HFFc6 (cell line): ENCODE measurements around the gene NHEJ1. TPM values are rescaled to one million over a fixed set of nuclear protein-coding genes. Genes with fewer than 3 reads are reported as not detected.

Experiments
- DNase-seq: peaks from one replicate; pipeline ENCODE4 v3.0.0-alpha.2; 2018
- H3K27ac Mint-ChIP-seq: 2 replicates; pipeline ENCODE4 v1.8.0; 2020; ENCODE audit warnings: mild to moderate bottlenecking, mixed read lengths
- H3K27me3 Mint-ChIP-seq: 2 replicates; pipeline ENCODE4 v1.8.0; 2021; ENCODE audit warnings: mild to moderate bottlenecking, moderate library complexity, mixed read lengths; ENCODE audit not compliant: insufficient read depth
- H3K36me3 Mint-ChIP-seq: 2 replicates; pipeline ENCODE4 v1.8.0; 2021; ENCODE audit warnings: low read depth, mixed read lengths
- H3K4me1 Mint-ChIP-seq: 2 replicates; pipeline ENCODE4 v1.8.0; 2020; ENCODE audit warnings: low read depth, mixed read lengths
- H3K4me3 Mint-ChIP-seq: 2 replicates; pipeline ENCODE4 v1.8.0; 2020; ENCODE audit warnings: mild to moderate bottlenecking, moderate library complexity, mixed read lengths
- H3K9me3 Mint-ChIP-seq: 2 replicates; pipeline ENCODE4 v1.8.0; 2020; ENCODE audit warnings: mild to moderate bottlenecking, mixed read lengths
- total RNA-seq, 6 experiments: library from RNA; stranded (reverse); fragmentation: NEBNext Ultra II Directional; extraction: Animal tissue kit (Norgen Biotek cat#: 25700); gene quantifications; 2 replicates in 1 of 6; 3 replicates in 5 of 6; pipeline ENCODE4 v1.2.3, GENCODE V29; 2021
- TF ChIP-seq, protein P1 (sequence below): fragments of 200-600 bp; sonication (generic); IDR thresholded peaks from 2 replicates; pipeline ENCODE4 v1.5.0; 2021; ENCODE audit warnings: antibody characterized with exemption, mild to moderate bottlenecking

NHEJ1 gene
- total RNA-seq, 6 experiments from 2014 or later, result 12.0 to 16.6 (median 14.1) TPM

DNA sequence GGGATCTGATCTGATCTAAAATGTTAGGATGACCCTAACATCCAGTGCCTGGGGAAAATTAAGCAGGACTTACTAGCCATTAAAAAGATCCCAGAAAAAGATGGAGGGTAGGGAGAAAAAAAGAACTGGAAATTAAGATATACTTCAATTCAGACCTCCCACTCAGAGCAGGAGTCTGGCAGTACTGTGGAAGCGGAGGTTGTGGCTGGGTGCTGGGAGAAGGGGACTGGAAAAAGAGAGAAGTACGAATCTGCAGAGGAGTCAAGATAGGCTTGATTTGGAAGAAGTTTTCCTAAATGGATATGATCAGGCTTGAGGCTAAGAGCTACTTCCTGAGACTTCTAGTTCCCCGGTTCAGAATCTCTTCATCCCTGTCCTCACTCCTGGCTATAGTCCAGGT, 66.4 kb downstream of the NHEJ1 start:
- peaks cover 6% of the 10 kb centered on the region; the same call in 1 of the 2 replicates for H3K4me1 Mint-ChIP-seq
- DNase-seq, result no peak
- H3K27me3 Mint-ChIP-seq, result no peaks in the 10 kb centered on the region
- H3K27ac Mint-ChIP-seq, result no peak overlapping the region
- TF ChIP-seq, protein P1, sequence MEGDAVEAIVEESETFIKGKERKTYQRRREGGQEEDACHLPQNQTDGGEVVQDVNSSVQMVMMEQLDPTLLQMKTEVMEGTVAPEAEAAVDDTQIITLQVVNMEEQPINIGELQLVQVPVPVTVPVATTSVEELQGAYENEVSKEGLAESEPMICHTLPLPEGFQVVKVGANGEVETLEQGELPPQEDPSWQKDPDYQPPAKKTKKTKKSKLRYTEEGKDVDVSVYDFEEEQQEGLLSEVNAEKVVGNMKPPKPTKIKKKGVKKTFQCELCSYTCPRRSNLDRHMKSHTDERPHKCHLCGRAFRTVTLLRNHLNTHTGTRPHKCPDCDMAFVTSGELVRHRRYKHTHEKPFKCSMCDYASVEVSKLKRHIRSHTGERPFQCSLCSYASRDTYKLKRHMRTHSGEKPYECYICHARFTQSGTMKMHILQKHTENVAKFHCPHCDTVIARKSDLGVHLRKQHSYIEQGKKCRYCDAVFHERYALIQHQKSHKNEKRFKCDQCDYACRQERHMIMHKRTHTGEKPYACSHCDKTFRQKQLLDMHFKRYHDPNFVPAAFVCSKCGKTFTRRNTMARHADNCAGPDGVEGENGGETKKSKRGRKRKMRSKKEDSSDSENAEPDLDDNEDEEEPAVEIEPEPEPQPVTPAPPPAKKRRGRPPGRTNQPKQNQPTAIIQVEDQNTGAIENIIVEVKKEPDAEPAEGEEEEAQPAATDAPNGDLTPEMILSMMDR, result no peak
- no peak overlapping the region for H3K4me3 Mint-ChIP-seq
- H3K9me3 Mint-ChIP-seq, result no peaks in the 10 kb centered on the region
- H3K36me3 Mint-ChIP-seq, result peaks cover 21% of the 10 kb centered on the region

DNA sequence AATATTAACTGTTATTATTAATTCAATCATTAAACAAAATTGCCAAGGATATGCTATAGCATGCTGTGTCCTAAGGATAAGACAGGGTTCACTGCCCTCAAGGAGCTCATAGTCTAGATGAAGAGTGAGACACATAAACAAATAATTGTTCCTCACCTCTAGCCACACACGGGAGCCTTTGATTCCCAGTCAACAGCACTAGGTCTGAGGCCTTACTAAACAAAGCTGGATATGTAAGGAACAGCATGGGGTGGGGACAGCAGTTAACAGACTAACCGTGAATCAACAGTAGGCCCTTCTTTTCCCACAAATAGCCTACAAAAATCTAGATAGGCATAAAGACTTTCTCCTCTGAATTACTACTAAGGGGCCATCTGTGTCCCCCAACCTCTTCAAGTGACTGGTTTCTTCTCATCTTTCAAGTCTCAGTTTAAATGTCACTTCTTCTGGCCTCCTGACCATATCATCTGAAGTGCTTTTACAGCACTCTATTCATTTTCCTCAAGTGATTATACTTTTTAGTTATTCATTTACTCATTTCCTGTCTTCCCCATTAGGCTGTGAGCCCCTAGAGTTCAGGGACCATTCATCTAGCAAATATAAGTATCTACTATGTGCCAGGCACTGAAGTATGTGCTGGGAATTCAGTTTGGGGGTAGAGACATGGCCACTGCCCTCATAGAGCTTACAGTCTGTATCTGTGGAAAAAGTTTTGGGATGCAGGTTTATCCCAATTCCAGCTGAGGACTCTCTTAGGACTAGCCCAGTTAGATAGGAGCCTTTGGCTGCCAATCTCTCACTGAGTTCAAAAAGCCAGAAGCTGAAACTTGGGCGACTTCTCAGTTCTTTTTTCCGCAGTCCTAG, 69.9 kb downstream of the NHEJ1 start:
- H3K27ac Mint-ChIP-seq, result no peak overlapping the region

DNA sequence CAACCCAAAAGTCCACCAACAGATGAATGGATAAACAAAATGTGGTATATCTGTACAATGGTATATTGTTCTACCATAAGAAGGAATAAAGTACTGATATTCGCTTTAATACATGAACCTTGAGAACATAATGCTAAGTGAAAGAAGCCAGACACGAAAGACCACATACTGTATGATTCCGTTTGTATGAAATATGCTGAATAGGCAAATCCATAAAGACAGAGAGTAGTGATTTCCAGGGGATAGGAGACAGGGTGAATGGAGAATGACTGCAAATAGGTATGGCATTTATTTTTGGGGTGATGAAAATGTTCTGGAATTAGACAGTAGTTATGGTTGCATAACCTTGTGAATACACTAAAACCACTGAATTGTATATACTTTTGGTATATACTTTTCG, 71.3 kb downstream of the NHEJ1 start:
- no peak overlapping the region for H3K27ac Mint-ChIP-seq
- H3K27me3 Mint-ChIP-seq, result no peaks in the 10 kb centered on the region
- TF ChIP-seq, protein P1, result no peak
- no peak overlapping the region for H3K4me3 Mint-ChIP-seq
- peaks cover 12% of the 10 kb centered on the region; the same call in 1 of the 2 replicates for H3K4me1 Mint-ChIP-seq
- peaks cover 4% of the 10 kb centered on the region for H3K9me3 Mint-ChIP-seq
- no peak for DNase-seq
- peaks cover 31% of the 10 kb centered on the region for H3K36me3 Mint-ChIP-seq

More for the DNA sequence above, 69.9 kb downstream of the NHEJ1 start:
- DNase-seq, result no peak
- Mint-ChIP-seq H3K4me1 (peaks cover 12% of the 10 kb centered on the region; the same call in 1 of the 2 replicates), H3K27me3 (no peaks in the 10 kb centered on the region), H3K9me3 (peaks cover 4% of the 10 kb centered on the region), H3K4me3 (no peak overlapping the region), H3K36me3 (peaks cover 31% of the 10 kb centered on the region)
- TF ChIP-seq, protein P1, result no peak

DNA sequence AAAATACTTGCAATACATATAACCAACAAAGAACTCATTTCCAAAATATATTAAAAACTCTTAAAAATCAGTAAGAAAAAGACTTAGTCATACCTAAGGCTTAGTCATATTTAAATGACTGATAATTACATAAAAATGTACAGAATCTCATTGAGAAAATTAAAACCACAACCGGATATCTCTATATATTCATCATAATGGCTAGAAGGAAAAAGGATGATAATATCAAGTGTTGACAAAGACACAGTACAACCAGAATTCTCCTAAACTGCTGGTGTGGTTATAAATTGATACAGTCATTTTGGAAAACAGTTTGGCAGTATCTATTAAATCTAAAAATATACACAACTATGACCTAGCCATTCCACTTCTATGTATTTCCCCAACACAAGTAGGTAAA, 72.8 kb downstream of the NHEJ1 start:
- H3K9me3 Mint-ChIP-seq, result peaks cover 4% of the 10 kb centered on the region
- no peak overlapping the region for H3K27ac Mint-ChIP-seq
- no peak overlapping the region for H3K4me3 Mint-ChIP-seq
- H3K27me3 Mint-ChIP-seq, result no peaks in the 10 kb centered on the region
- H3K4me1 Mint-ChIP-seq, result peaks cover 12% of the 10 kb centered on the region; the same call in 1 of the 2 replicates
- no peak for DNase-seq
- TF ChIP-seq, protein P1, result no peak
- H3K36me3 Mint-ChIP-seq, result peaks cover 31% of the 10 kb centered on the region

DNA sequence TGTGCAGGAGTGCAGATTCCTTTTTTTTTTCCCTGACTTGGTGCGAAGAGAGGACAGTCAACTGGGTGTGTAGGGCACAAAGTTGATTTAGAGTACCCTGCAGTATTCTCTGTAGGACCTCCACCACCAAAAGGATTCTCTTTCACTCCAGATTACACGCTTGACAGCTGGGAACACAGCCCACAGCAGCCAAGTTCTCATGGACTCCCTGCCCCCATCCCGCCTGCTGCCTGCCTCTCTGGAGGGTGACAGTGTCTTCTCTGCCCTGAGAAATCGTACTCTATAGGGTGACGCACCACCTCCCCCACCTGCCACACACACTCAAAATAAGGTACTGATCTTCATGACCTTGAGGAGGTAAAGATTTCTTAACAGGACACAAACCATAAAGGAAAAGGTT, 73.3 kb downstream of the NHEJ1 start:
- Mint-ChIP-seq H3K9me3 (peaks cover 4% of the 10 kb centered on the region), H3K4me3 (no peak overlapping the region), H3K27me3 (no peaks in the 10 kb centered on the region), H3K36me3 (peaks cover 31% of the 10 kb centered on the region), H3K27ac (no peak overlapping the region), H3K4me1 (peaks cover 12% of the 10 kb centered on the region; the same call in 1 of the 2 replicates)
- TF ChIP-seq, protein P1, result no peak
- DNase-seq, result no peak
